ENCODE data around the gene GOLGA7B.

GOLGA7B gene

DNA sequence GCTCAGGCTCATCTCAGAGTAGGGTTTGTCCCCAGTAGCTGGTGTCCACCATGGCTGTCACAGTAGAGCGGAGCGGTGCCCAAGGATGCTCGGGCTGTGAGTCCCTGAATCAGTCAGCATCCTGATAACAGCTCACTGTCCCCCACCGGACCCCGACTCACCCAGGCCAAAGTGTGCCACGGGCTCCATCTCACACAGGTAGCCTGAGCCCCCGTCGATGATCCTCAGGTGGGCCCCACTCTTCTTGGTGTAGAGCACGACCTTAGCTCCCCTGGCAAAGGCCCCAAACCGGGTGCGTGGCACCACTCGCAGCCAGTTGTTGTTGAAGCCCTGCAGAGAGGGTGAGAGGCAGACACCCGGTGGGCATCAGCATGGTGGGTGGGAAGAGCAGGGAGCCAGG is 45.4 kb downstream of the GOLGA7B start:
- DNase-seq (ENCODE audit: low read depth in 2 of 2): no peak

DNA sequence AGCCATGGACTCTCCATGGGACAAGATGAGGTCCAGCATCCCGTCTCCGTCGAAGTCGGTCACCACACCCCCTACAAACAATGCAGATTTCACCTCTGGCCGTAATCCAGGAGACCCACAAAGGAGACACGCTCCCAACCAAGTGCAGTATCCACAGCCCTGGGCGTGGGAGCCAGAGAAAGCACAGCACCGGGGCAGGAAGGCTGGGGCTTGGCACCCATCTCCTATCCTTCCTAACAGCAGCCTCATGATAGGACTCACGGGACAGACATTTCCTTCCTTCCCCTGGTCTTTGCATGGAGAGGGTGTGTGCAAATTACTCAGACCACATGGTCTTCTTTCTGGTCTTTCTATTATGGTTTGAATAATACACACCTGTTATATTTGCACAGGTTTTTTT is 46.3 kb downstream of the GOLGA7B start:
- DNase-seq (ENCODE audit: low read depth in 2 of 2): no peak

DNA sequence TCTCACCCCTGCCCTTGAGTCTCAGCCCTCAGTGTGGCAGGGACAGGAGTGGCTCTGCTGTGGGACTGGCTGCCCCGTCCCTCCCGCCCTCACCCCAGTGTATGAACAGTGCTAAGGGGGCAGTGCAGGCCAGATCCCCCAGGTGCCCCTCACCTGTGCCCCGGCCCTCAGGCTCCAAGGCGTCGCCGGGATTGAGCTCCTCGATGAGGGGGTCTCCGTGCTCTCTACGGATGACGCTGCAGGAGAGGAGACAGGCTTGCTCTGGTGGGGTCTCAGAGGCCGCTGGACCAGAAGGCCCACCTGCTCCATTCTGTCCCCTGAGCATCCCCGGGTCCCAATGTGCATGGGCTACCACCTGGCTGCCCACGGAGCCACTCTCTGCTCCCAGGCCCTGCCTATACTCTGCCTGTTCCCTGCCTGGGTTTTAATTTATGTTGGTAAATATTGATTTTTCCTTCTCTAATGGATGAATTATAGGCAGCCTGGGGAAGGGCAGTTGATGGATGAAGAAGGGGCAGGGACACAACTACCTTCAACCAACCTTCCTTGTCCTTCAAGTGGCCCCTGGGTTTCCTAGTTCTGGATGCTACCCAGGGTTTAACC is 47.2 kb downstream of the GOLGA7B start:
- DNase-seq (ENCODE audit: low read depth in 2 of 2): no peak

DNA sequence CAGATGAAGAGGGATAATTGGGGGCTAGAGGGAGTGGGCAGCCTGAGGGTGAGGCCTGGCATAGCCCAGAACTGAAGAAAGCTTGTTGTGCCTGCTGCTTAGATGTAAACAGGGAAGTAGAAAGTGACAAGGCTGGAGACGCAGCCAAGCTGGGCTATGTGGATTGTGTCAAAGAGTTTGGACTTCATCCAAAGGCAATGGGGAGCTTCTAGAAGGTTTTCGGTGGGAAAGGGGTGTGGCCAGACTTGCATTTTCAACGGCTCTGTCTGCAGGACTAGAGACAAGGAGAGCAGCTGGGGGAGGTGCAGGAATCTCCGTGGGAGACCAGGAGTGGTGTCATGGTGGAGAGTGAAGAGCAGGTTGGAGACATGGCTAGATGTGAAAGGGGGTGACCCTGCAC is 48.8 kb downstream of the GOLGA7B start:
- no peak for DNase-seq (ENCODE audit: low read depth in 2 of 2)

DNA sequence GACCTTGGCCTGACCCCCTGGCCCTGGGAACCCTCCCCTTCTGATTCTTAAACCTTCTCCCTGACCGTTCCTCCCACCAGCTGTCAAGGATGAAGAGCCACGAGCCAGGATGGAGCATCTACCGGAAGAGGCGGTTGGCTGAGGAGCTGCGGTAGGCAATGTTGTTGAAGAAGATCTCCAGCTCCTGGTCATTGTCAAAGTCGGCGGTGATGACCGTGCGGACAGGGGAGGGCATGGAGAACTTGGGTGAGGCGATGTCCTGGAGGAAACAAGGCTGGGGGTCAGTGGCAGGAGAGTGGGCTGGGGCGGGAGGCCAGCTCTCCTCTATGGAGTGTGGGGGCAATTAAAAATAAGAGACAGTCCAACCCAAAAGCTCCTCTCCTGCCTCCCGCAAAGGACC is 51.7 kb downstream of the GOLGA7B start:
- no peak for DNase-seq (ENCODE audit: low read depth in 2 of 2)

DNA sequence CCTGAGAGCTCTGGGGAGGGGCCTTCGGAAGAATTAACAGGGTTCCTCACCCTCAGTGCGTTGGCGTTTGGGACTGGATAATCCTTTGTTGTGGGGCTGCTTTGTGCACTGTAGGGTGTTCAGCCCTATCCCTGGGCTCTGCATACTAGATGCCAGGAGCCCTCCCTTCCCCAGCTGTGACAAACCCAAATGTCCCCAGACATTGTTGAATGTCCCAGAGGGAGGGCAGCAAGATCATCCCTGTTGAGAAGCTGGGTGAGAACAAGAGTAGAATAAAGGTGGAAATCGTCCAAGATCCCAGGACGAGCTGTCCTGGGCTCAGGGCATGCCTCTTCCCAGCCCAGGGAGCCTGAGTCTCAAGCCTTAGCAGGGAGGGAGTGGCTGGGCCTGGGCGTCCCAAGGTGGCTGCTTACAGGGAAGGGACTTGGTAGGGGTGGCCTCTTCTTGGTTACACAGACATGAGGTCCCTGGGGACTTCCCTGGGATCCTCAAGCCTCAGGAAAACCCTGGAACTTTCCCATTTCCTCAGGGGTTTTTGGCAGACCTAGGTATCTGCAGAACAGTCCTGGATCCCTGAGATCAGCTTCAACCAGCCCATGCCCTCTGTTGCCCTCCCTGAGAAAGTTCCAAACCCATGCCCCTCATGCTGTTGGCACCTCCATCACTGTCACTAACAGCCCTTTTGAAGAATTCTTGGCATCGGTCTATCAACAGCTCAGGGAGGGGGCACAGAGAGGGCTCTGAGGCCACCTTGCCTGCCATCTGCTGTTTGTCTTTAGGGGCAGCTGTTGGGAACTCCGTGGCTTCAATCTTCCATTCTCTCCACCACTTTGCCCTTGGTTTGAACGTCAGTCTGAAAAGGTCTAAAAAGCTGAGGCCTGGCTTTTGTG is 53.7 kb downstream of the GOLGA7B start:
- no peak for DNase-seq (ENCODE audit: low read depth in 2 of 2)

DNA sequence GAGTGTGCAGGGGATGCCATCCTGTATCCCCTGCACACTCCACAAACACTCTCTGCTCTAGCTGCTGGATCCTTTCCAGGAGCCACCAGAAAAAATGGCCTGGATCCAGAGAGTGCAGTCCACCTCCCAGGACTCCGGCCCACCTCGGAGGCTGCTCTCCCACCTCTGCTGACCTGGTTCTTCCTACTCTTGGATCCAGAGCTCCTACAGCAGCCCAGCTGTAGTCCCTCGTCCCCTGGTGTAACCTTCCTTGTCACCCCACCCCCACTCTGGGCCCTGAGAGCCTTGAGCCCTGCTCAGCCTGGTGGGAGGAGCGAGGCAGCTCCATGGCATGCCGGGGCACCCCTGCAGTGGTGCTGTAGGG is 54.4 kb downstream of the GOLGA7B start:
- DNase-seq (ENCODE audit: low read depth in 2 of 2): no peak

DNA sequence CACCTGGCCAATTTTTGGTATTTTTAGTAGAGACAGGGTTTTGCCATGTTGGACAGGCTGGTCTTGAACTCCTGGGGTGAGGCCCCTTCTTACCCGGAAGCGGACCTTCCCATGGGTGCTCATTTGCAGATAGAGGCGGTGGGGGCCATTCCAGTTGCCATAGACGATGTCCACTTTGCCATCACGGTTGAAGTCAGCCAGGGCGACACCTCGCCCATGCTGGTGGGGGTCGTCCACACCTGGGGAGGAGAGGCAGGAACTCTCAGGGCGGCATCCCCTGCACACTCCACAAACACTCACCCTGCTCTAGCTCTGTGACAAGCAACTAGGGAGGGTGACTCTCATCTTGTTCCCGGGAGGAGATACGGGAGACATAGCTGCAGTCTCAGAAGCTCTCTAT is 54.9 kb downstream of the GOLGA7B start:
- DNase-seq (ENCODE audit: low read depth in 2 of 2): no peak

DNA sequence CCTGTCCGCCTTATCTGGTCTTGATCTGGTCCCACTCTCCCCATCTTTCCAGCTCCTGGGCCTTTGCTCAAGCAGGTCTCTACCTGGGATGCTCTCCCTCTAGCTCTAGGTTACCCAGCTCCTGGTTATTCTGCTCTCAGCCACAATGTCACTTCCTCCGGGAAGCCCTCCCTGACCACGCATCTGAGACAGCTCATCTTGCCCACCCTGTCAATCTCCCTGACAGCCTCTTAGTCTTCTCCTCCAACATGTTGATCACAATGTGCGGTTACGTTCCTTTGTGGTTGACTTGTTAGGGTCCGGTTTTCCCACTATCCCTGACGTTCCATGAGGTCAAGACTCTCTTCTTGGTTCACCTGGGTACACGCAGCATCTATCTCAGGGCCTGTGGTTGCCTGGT is 55.6 kb downstream of the GOLGA7B start:
- no peak for DNase-seq (ENCODE audit: low read depth in 2 of 2)

DNA sequence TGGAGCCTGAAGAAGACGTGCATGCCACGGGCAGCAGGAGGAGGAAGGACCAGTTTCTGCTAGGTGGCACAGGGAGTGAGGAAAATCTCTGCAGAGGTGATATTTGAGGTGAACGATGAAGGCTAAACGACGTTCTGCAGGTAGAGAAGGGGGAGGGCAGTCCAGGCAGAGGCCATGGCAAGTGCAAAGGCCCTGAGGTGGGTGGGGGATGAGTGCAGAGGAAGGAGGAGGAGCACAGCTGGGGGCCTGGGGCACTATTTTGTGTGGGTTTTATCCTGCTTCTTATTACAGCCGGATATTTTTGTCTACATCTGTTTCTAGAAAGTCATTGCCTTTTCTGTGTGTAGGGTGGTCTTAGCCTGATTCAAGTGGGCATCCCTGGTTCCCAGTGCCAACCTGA is 57.6 kb downstream of the GOLGA7B start:
- no peak for DNase-seq (ENCODE audit: low read depth in 2 of 2)

DNA sequence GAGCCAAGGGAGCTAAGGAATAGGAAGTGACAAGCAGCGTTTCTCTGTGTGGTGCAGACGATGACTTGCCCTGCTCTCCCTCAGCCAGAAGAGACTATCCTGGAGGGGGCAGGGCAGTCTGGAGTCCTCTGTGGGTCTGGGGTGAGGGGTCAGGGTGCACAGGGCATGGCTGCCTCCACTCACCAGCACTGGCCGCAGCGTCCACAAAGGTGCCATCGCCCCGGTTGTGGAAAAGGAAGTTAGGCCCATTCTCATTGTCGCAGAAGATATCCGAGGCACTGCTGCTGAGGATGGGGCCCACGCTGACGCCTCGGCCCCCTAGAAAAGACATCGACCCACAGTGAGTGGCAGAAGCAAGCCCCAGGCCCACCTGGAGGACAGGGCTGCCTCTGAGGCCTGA is 58.2 kb downstream of the GOLGA7B start:
- DNase-seq (ENCODE audit: low read depth in 2 of 2): no peak

DNA sequence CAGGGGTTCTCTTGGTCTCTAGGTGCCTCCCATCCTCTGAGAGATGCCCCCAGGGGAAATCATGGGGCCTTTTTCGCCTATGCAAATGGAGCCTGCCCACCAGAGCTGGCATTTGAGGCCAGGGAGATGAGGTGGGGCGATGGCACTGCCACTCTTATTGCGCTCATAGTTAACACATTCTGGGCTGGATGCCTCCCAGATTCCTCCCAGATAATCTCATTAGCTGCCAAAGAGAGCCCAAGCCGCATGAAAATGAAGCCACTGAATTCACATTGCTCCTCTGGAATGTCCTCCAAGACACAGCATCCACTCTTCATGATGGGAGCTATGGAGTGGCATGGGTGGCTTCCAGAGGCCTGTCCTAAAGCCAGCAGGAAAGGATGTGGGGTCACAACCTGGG is 61.0 kb downstream of the GOLGA7B start:
- no peak for DNase-seq (ENCODE audit: low read depth in 2 of 2)

DNA sequence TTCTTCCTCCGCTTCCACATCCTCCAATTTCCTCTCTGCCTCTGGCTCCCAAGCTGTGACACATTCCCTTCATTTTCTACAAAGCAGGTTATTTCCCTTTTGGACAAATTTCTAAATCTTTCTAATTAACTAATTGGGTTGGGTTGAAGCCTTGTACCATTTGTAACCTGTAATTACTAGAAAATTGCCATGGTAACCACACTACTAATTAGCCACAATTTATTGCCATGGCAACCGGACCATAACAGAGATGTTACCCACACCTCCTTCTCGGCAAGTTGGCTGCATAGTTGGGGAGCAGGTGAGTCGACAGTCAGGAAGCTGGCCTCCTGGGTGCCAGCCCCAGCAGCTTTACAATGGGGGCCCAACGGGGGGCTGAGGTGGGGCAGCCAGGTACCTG is 61.6 kb downstream of the GOLGA7B start:
- no peak for DNase-seq (ENCODE audit: low read depth in 2 of 2)

DNA sequence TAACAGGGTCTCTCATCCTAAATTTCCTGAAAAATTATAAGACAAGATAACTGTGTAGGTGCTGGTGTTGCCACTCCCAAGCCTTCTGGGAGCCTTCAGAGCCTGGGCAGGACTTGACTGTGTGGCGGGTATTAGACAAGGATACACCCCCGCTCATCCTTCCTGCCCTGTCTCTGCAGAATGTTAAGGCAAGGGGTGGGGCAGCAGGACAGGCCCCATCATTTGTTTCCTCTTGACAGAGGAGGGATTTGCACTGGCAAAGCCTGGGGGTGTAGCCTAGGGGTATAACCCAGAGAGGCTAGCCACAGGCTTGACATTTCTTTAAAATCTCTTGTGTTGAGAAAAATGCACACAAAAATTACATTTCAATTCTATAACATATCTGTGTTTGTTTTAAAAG is 63.5 kb downstream of the GOLGA7B start:
- DNase-seq (ENCODE audit: low read depth in 2 of 2): no peak

DNA sequence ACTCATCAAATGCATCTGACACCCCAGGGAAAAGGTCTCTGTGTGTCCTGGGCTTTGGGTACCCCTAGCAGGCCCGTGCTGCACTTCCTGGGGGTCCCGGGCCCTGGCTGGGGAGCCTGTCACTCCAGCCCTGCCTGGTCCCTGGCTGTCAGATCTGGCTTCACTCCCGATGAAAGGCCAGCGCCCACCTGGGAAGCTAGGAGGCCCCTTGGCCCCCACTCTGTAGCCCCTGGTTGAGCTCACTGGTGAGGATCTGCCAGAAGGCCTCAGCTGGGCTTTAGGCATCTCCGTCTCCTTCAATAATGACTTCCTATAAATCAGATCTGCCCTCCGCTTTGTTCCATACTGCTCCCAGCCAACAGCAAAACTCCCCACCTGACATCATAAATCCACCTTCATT is 64.0 kb downstream of the GOLGA7B start:
- no peak for DNase-seq (ENCODE audit: low read depth in 2 of 2)

DNA sequence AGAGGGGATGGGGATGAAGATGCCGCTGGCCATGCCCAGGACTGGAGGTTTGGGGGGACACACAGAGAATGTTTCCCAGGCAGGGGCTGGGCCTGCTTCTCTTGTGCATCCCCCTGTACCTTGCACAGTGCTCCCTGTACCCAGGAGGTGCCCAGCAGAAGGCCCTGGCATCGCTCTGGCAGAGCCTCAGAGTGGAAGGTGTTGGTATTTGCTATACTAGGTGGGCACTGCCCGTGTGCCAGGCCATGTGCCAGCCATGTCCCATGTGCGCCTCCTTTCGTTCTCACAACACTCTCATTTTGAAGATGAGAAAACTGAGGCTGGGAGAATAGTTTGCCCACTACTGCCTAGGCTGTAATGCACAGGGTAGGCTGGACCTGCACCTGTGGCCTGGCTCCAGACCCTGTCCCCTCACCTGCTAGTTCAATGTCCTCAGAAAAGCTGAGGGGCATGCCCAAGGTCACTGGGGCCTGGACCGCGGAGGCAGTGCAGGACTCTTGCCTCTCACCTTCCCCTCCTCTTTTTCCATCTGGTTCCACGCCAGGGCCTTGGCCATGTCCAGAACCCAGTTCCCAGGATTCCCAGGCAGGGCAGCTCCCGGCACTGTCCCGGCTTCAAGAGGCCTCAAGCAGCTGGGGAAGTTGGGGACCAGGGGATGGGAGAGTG is 64.7 kb downstream of the GOLGA7B start:
- no peak for DNase-seq (ENCODE audit: low read depth in 2 of 2)

DNA sequence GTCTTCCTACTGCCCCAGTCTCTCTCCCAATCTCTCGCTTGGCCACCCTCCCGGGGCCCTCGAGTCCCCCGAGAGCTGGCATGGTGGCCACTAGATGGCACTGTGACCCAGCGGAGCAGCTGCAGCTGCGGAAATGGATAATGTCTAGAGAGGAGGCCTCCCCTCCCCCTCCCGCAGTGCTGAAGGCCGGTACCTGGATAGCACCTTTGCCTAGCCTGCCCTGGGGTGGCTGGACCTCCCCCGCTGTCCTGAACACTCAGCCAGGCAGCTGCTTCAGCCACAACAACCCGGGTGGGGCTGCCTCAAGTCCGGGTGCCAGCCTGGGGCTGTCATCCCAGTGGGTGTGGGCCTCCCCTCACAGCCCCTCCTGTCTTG is 65.2 kb downstream of the GOLGA7B start:
- peak; percentile 74 to 76 for DNase-seq (ENCODE audit: low read depth in 2 of 2)

DNA sequence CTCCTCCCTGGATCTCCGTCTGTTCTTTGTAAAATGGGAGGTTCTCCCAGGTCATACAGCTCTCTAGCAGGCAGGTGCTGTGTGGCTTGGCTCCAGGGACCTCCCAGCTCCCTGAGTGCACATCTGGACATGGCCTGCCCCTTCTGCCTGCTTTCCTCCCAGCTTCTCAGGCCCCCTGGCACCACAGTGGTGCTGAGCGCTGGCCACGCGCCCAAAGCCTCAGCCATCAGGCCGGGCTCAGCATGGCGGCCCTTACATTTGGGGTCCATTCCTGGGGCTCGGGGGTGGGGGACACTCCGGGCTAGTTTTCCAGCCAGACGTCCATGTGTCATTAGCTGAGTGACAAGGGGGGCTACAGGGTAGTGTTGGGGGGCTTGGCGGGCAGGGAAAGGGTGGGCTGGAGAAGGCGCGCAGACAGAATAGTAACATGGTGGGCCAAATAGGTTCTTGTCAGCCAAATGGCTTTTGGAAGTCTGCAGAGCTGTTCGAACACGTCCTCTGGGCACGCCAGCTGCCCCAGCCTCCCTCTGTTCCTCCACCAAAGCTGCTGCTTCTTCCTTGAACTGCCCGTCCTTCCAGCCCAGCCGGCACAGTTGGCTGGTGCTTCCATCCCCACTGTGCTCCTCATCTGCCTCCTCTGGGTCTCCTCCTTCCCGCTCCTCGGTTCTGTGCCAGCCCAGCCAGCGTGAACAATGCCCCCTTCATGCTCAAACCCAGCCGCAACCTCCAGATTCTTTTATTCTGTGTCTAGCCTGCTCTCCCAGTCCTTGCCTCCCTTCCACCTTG is 65.9 kb downstream of the GOLGA7B start:
- no peak for DNase-seq (ENCODE audit: low read depth in 2 of 2)

DNA sequence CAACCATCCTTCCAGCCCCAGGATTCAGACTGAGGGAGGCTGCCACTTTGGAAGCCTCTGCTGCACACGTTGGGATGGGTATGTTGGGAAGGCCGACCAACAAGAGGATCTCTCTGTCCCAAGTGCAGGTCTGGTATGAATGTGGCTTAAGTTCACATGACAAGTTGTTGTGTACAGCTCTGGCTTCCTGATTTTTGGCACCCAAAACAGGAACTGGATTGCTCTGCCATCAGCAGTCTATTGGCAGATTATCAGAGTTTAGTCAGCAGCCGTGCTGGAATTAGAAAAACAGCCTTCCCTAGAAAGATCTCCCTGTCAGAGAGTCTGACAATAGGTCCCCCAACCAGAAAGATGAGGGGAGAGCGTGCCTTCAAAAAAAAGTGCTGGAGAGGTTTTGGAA is 66.9 kb downstream of the GOLGA7B start:
- no peak for DNase-seq (ENCODE audit: low read depth in 2 of 2)

DNA sequence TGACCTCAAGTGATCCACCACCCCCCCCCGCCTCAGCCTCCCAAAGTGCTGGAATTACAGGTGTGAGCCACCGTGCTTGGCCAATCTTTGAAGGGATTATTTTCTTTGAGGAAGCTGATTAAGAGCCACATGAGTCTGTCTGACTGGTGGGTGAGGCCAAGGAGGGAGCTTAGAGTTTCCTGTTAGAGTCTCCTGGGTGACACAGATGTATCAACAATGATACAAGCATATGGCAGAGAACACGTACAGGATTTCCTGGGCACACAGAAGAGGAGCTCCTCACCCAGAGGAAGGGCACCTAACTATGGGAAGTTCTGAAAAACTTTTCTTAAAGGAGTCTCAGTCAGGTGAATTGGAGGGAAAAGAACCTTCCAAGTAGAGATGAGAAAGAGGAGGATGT is 69.4 kb downstream of the GOLGA7B start:
- DNase-seq (ENCODE audit: low read depth in 2 of 2): no peak

DNA sequence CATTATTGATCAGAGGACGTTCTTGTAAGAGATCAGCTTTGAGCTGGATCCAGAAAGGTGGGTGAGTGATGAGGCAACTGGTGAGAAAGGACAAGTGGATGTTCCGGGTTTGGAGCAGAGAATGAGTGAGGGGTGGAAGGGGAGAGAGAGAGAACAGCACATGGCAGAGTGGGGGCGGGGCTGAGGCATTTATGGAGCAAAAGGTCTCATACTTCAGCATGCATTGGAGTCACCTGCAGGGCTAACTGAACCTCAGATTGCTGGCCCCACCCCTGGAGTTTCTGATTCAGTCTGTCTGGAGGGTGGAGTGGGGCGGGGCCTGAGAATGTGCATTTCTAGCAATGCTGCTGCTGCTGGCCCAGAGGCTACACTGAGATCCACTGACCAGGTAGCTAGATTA is 71.2 kb downstream of the GOLGA7B start:
- no peak for DNase-seq (ENCODE audit: low read depth in 2 of 2)
